NCI-H82 treated with DMSO at 0.1 percent for 48 hours (cell line): ENCODE results near the gene PROC.

ENCODE experiments used
- DNase-seq: peaks from one replicate; lab custom pipeline; 2025; ENCODE audit not compliant: unreplicated experiment; lab: John Stamatoyannopoulos, UW

The PROC gene

GRCh38 chr2:127454595-127455565 is 36.7 kb downstream of the PROC start:
- peak; percentile 50 for DNase-seq

GRCh38 chr2:127455566-127456493 is 37.6 kb downstream of the PROC start:
- DNase-seq: no peak

GRCh38 chr2:127456960-127457359 is 38.7 kb downstream of the PROC start:
- DNase-seq: no peak

GRCh38 chr2:127462461-127462860 is 44.2 kb downstream of the PROC start:
- no peak for DNase-seq

GRCh38 chr2:127463155-127463991 is 45.1 kb downstream of the PROC start:
- no peak for DNase-seq

- no peak for DNase-seq
Measured at GRCh38 chr2:127464470-127465257, 46.4 kb downstream of the PROC start.

GRCh38 chr2:127465258-127465657 is 47.0 kb downstream of the PROC start:
- no peak for DNase-seq

- DNase-seq: no peak
Measured at GRCh38 chr2:127469051-127469450, 50.8 kb downstream of the PROC start.

GRCh38 chr2:127469974-127470373 is 51.7 kb downstream of the PROC start:
- no peak for DNase-seq

- DNase-seq: no peak
Measured at GRCh38 chr2:127471286-127471988, 53.2 kb downstream of the PROC start.

- DNase-seq: no peak
Measured at GRCh38 chr2:127472268-127472667, 54.0 kb downstream of the PROC start.

GRCh38 chr2:127475788-127476187 is 57.6 kb downstream of the PROC start:
- no peak for DNase-seq
